GM10248 (cell line): ENCODE measurements around the gene CPED1.

ENCODE experiments used
- CTCF ChIA-PET: fragments of 300-600 bp; sonication (Branson Sonifier 250); formaldehyde crosslinking; extraction: SDS; loops from one replicate; lab custom pipeline; 2021; ENCODE audit warnings: antibody characterized with exemption; lab: Yijun Ruan, JAX
- POLR2A ChIA-PET: fragments of 350-650 bp; sonication (Branson Sonifier 250); formaldehyde crosslinking; extraction: SDS; loops from one replicate; lab custom pipeline; 2020; ENCODE audit warnings: antibody characterized with exemption; lab: Yijun Ruan, JAX
- DNase-seq: peaks from one replicate; pipeline ENCODE4 v3.0.0; 2012; ENCODE audit errors: extremely low spot score
- TF ChIP-seq, protein P1 (sequence below): IDR thresholded peaks from 2 replicates; pipeline ENCODE4 v1.5.1; 2012; ENCODE audit warnings: mild to moderate bottlenecking, low read depth; ENCODE audit errors: extremely low read depth, missing control alignments, control extremely low read depth

Gene CPED1

DNA sequence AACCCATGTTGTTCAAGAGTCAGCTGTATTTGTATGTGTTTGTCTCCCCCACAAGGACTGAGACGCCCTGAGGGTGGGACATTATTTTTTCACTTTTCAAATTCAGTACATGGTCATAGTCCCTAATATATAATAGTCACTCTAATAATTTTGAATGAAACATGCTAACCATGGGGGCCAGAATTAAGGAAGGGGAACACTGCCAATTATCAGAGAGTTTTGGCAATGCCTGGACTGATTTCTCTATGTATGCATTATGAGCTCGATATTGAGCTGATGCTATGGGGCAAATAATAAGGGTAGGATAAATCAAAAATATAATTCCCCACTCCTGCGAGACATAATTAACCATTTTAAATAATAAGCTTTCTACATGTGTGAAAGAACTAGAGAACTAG, 87.4 kb downstream of the CPED1 start:
- TF ChIP-seq, protein P1, sequence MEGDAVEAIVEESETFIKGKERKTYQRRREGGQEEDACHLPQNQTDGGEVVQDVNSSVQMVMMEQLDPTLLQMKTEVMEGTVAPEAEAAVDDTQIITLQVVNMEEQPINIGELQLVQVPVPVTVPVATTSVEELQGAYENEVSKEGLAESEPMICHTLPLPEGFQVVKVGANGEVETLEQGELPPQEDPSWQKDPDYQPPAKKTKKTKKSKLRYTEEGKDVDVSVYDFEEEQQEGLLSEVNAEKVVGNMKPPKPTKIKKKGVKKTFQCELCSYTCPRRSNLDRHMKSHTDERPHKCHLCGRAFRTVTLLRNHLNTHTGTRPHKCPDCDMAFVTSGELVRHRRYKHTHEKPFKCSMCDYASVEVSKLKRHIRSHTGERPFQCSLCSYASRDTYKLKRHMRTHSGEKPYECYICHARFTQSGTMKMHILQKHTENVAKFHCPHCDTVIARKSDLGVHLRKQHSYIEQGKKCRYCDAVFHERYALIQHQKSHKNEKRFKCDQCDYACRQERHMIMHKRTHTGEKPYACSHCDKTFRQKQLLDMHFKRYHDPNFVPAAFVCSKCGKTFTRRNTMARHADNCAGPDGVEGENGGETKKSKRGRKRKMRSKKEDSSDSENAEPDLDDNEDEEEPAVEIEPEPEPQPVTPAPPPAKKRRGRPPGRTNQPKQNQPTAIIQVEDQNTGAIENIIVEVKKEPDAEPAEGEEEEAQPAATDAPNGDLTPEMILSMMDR = no peak
- CTCF ChIA-PET = interaction anchor here (0.7 to 2.1 kb wide), 11 partner anchors 11 to 312 kb away, joined by 3 to 15 read pairs (median 4); partner anchors contain the start of gene CPED1
- POLR2A ChIA-PET = no interaction called here
- no peak for DNase-seq

DNA sequence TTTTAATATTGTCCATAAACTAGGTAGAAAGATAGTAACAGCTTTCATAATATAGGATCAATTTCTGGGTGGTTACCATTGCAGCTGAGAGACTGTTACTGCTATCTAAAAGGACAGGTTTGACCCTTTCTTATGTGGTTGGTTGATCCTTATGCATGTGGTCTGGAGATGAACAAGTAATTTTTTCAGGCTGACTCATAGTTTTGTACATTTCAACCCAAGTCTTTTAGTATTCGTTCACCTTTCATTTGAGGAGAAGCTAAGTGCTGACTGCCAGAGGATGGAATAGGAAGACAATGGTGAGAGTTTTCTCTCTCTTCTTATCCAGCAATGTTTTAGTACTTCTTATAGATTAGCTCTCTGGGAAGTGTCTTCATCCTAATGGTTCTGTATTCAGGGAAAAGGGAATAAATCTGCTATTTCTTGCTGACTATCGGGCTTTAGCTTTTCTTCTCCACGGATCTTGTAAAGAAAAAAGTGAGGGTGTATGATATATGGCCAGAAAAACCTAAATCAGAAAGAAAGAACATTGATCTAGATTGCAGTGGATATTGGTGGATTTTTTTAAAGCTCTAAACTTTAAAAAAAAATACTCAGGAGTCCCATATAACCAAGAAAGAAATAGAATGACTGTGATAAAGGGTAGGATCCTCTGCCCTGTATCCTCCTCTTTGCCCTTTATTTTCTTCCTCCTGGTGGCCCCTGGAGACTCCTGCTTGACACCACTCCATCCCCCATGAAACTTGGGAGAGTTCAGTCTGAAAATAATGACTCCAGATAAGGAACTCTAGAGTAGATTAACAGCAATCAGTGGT, 88.0 kb downstream of the CPED1 start:
- DNase-seq = no peak
- TF ChIP-seq, protein P1 = no peak
- POLR2A ChIA-PET = no interaction called here
- CTCF ChIA-PET = interaction anchor here (0.7 to 2.1 kb wide), 11 partner anchors 10 to 313 kb away, joined by 3 to 15 read pairs (median 4); partner anchors contain the start of gene CPED1

DNA sequence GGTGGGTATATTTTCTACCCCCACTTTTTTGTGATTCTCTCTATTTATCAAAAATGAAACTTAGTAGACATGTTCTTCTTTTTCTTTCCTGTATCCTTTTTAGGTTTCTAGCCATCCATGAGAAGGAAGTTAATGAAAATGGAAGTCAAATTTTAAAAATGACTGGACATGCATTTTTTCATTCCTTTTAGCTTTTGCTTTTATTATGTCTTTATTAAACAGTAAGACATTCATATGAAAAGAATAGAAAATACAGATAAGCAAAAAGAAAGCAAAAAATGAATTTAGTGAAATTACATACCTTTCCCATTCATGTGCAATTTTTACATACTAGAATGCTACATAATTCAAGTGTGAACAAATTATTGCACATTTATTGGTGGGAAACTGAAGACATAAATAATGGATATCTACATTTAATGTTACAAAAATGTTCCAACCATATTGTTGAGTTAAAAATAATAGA, 88.7 kb downstream of the CPED1 start:
- DNase-seq = no peak
- POLR2A ChIA-PET = no interaction called here
- CTCF ChIA-PET = interaction anchor here (1.1 to 2.1 kb wide), 4 partner anchors 18 to 89 kb away, joined by 3 to 15 read pairs (median 3); partner anchors contain the start of gene CPED1

DNA sequence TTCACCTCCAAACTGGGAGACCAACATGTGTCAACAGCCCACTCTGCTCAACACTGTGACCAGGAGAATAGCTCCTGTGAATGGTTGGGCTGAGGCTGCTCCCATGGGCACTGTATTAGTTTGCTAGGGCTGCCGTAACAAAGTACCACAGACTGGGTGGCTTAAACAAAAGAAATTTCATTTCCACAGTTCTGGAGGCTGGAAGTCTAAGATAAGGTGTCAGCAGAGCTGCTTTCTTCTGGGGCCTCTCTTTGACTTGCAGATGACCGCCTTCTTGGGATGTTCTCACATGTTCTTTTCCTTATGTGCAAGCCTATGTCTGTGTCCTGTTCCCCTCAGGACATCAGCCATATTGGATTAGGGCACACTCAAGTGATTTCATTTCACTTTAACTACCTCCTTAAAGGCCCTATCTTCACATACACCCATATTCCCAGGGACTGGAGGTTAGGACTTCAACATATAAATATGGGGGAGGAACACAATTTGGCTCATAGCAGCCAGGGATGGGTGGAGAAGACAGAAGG, 90.3 kb downstream of the CPED1 start:
- ChIA-PET POLR2A (no interaction called here), CTCF (no interaction called here)
- DNase-seq = no peak
- TF ChIP-seq, protein P1 = no peak

More for the DNA sequence above, 88.7 kb downstream of the CPED1 start:
- TF ChIP-seq, protein P1 = no peak

DNA sequence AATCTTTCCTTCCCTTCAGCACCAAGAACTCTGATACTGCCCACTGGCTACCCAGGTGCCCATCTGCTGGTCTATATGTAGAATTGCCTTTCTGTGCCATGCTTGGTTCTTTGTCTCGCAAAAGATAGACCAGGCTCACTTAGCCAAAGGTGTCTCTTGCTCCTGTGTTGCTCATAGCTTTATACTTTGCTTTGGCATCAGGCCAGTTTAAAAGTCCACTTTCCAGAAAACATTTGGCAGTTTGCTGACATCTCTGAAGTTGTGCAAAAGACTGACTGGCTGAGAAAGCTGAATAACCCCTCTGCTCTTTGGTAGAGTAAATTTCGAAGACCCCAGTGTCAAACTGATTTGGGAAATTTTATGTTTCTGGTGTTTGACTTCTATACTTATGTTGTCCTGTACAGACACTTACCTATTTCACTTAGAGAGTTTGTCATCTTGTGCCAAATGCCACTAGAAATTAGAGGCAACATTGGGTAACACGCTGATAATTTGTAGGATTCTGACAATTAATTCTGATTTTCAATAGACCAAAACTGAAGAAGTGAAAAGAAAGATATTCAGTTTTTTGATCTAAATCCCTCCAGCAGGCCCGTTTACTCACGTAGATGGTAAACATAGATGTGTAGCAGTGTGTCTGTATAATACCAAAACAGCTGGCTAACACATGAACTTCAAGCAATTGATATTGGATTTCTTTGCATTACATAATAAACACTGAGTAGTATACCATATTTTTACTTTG, 91.1 kb downstream of the CPED1 start:
- DNase-seq = no peak
- CTCF ChIA-PET = no interaction called here
- TF ChIP-seq, protein P1 = no peak
- POLR2A ChIA-PET = no interaction called here
